A549 (cell line): ENCODE results near the gene MRPL45. TPM values are rescaled to one million over a fixed set of nuclear protein-coding genes. Genes with fewer than 3 reads are reported as not detected.

Source experiments
- ATAC-seq, 2 experiments: fragments of 200-7000 bp in 1 of 2; fragments of >200 bp in 1 of 2; cut with Nextera tagmentation in 1 of 2; cut with Tn5 transposase in 1 of 2; 3 replicates each; pipeline versions ENCODE4 v1.8.0 to v1.9.1; 2018 to 2020; ENCODE audit warnings: mild to moderate bottlenecking in 1 of 2, moderate library complexity in 1 of 2
- CTCF ChIA-PET: fragments of 300-600 bp; sonication (Branson Sonifier 250); formaldehyde crosslinking; extraction: SDS; loops from one replicate; lab custom pipeline; 2021; ENCODE audit warnings: antibody characterized with exemption, inconsistent platforms; lab: Yijun Ruan, JAX
- POLR2A ChIA-PET: fragments of 350-600 bp; formaldehyde crosslinking; extraction: SDS; loops from one replicate; lab custom pipeline; 2021; ENCODE audit warnings: antibody characterized with exemption, inconsistent platforms; lab: Yijun Ruan, JAX
- DNase-seq, 2 experiments: peaks; one replicate each; pipeline versions ENCODE4 v3.0.0 to v3.0.0-alpha.2; 2011 to 2016; ENCODE audit warnings: low read depth in 1 of 2, low spot score in 1 of 2
- FAIRE-seq: peaks from 2 replicates; lab custom pipeline; 2011; peaks lifted over from hg19 to GRCh38; lab: Jason Lieb, UNC
- H3K27ac ChIP-seq, 2 experiments: fragments of >200 bp; sonication (Bioruptor Twin); formaldehyde crosslinking; 3 replicates each; pipeline ENCODE4 v1.5.1; 2016 to 2017
- H3K4me1 ChIP-seq: fragments of >200 bp; sonication (Bioruptor Twin); formaldehyde crosslinking; 3 replicates; pipeline ENCODE4 v1.6.1; 2016
- H3K4me2 ChIP-seq: fragments of >200 bp; sonication (Bioruptor Twin); formaldehyde crosslinking; 3 replicates; pipeline ENCODE4 v1.6.1; 2016
- H3K4me3 ChIP-seq: fragments of >200 bp; sonication (Bioruptor Twin); formaldehyde crosslinking; 3 replicates; pipeline ENCODE4 v1.5.1; 2016
- H3K9me3 ChIP-seq: fragments of >200 bp; sonication (Bioruptor Twin); formaldehyde crosslinking; 3 replicates; pipeline ENCODE4 v1.6.1; 2016
- CEBPB ChIP-seq, 2 experiments: fragments of >200 bp in 1 of 2; sonication (Bioruptor Twin) in 1 of 2; formaldehyde crosslinking in 1 of 2; IDR thresholded peaks; 2 replicates each; pipeline ENCODE4 v1.6.1; 2012 to 2016
- ESRRA ChIP-seq: fragments of 150-350 bp; IDR thresholded peaks from 2 replicates; pipeline ENCODE4 v1.6.1; 2014; ENCODE audit warnings: mild to moderate bottlenecking, low read length, borderline replicate concordance
- GATA3 ChIP-seq: IDR thresholded peaks from 2 replicates; pipeline ENCODE4 v1.6.1; 2012; ENCODE audit warnings: borderline replicate concordance
- HDAC2 ChIP-seq: fragments of 200-600 bp; sonication (generic); IDR thresholded peaks from 2 replicates; pipeline ENCODE4 v1.6.1; 2016
- HOXA7 ChIP-seq: fragments of 250-450 bp; sonication (Bioruptor Pico); IDR thresholded peaks from 2 replicates; pipeline ENCODE4 v1.5.0; 2020; ENCODE audit warnings: mild to moderate bottlenecking, moderate library complexity
- HOXB13 ChIP-seq: fragments of 250-450 bp; sonication (Bioruptor Pico); IDR thresholded peaks from 2 replicates; pipeline ENCODE4 v1.5.0; 2020; ENCODE audit warnings: low read depth, mild to moderate bottlenecking, moderate library complexity
- JUNB ChIP-seq: fragments of >200 bp; sonication (Bioruptor Twin); formaldehyde crosslinking; IDR thresholded peaks from 2 replicates; pipeline ENCODE4 v1.6.1; 2016
- MAFK ChIP-seq: fragments of 450-650 bp; IDR thresholded peaks from 2 replicates; pipeline ENCODE4 v1.6.1; 2014; ENCODE audit not compliant: partially characterized antibody
- MYC ChIP-seq: IDR thresholded peaks from 2 replicates; pipeline ENCODE4 v1.6.1; 2012; ENCODE audit warnings: mild to moderate bottlenecking, inconsistent platforms, low read length, improper control_type of control experiment, borderline replicate concordance
- NR3C1 ChIP-seq: fragments of >200 bp; sonication (Bioruptor Twin); formaldehyde crosslinking; IDR thresholded peaks from 3 replicates; pipeline ENCODE4 v1.6.1; 2017
- PHF8 ChIP-seq: fragments of 200-600 bp; sonication (generic); IDR thresholded peaks from 2 replicates; pipeline ENCODE4 v1.6.1; 2016; ENCODE audit warnings: low read depth, mild to moderate bottlenecking, antibody characterized with exemption, moderate library complexity, borderline replicate concordance
- RARB ChIP-seq: fragments of 250-450 bp; sonication (Bioruptor Pico); IDR thresholded peaks from 2 replicates; pipeline ENCODE4 v1.8.0; 2021; ENCODE audit warnings: mild to moderate bottlenecking, moderate library complexity
- RCOR1 ChIP-seq: fragments of 150-350 bp; IDR thresholded peaks from 2 replicates; pipeline ENCODE4 v1.6.1; 2014; ENCODE audit warnings: antibody characterized with exemption, low read length, low read depth
- SMC3 ChIP-seq: fragments of >200 bp; sonication (Bioruptor Twin); formaldehyde crosslinking; IDR thresholded peaks from 3 replicates; pipeline ENCODE4 v1.6.1; 2018; ENCODE audit warnings: inconsistent platforms
- SREBF2 ChIP-seq: fragments of 450-650 bp; IDR thresholded peaks from 2 replicates; pipeline ENCODE4 v1.6.1; 2014; ENCODE audit warnings: mild to moderate bottlenecking, moderate library complexity
- TP53 ChIP-seq: fragments of 250-450 bp; sonication (Bioruptor Pico); IDR thresholded peaks from 2 replicates; pipeline ENCODE4 v1.5.0; 2021; ENCODE audit warnings: mild to moderate bottlenecking, moderate library complexity
- ZC3H11A ChIP-seq: fragments of 450-650 bp; IDR thresholded peaks from 2 replicates; pipeline ENCODE4 v1.6.1; 2014; ENCODE audit warnings: antibody characterized with exemption, mild to moderate bottlenecking
- ZSCAN20 ChIP-seq: fragments of 250-450 bp; sonication (Bioruptor Pico); IDR thresholded peaks from 2 replicates; pipeline ENCODE4 v1.8.0; 2022; ENCODE audit warnings: mild to moderate bottlenecking, moderate library complexity
- WGBS: methylation state at CpG from one replicate; pipeline ENCODE4 v1.1.6; 2017; ENCODE audit errors: missing lambda C conversion rate; 5-methylcytosine and 5-hydroxymethylcytosine counted together
- polyA plus RNA-seq, 4 experiments: library from polyadenylated mRNA; depleted of rRNA in 3 of 4; stranded (reverse); fragments of >200 nt; fragmentation: RNase III in 1 of 4; extraction: RNeasy Plus Mini Kit Qiagen cat#74134 plus additional on column Dnase treatment in 1 of 4; gene quantifications; 2 replicates in 3 of 4; 3 replicates in 1 of 4; pipeline ENCODE4 v1.2.3, GENCODE V29; 2011 to 2017
- TF ChIP-seq, protein P1 (sequence below): fragments of 450-650 bp; IDR thresholded peaks from 2 replicates; pipeline ENCODE4 v1.6.1; 2014; ENCODE audit warnings: antibody characterized with exemption
- TF ChIP-seq, protein P2 (sequence below): IDR thresholded peaks from 2 replicates; pipeline ENCODE4 v1.6.1; 2012; ENCODE audit warnings: low read depth, borderline replicate concordance
- TF ChIP-seq, protein P3 (sequence below): IDR thresholded peaks from 2 replicates; pipeline ENCODE4 v1.6.1; 2012

The MRPL45 gene
- polyA plus RNA-seq, 2 of the 4 experiments (the other 2 are of a cell fraction): 69.6 to 134 TPM

DNA sequence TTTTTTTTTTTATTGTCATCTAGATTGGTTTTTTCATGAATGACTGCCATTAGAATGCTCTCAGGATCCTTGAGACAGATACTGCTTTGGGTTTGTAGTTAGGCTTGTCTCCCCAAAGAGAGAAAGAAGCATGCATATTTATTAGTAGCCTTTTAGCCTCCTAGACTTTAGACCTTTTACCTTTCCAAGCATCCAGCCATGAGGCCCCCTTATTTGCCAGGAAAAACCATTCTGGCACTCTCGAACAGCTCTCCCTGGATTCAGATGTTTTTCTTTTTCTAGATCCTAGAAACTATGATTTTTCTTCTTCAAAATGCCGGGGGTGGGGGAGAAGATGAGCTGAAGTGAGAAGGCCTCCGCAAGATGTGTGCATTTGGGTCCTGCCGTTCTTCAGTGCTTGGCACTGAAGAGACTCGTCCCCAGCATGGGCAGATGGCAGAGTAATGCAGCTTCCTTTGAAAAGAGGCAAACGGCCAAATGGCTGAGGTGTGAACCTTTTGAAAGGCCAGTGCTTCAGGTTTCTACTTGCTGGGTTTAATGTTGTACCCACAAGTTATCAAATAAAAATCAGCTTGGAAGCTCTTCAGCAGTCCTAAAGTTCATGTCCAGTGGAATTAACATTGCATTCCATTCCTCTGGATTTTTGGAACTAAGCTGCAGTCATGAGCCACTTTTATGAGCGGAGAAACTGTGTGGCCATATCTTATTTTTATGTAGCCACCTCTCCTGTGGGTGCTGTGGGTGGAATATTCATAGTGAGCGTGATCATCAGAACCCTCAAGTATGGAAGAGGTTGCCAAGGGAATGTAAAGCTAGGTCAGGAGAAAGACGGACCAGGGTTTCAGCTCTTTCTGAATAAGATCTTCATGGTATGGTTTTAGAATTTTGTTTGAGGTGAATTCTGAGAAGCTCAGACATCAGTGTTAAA, 61.9 kb downstream of the MRPL45 start (continued):
- TF ChIP-seq HOXA7 (CRISPR knock-in tag) (no peak), HOXB13 (CRISPR knock-in tag) (no peak), MAFK (no peak), RARB (CRISPR knock-in tag) (no peak), HDAC2 (no peak), GATA3 (no peak), MYC (no peak), CEBPB (IDR thresholded peaks at IDR 0.05) (no peak), SMC3 (no peak), SREBF2 (no peak), ESRRA (no peak)
- TF ChIP-seq, all 56 proteins: peak for 0

DNA sequence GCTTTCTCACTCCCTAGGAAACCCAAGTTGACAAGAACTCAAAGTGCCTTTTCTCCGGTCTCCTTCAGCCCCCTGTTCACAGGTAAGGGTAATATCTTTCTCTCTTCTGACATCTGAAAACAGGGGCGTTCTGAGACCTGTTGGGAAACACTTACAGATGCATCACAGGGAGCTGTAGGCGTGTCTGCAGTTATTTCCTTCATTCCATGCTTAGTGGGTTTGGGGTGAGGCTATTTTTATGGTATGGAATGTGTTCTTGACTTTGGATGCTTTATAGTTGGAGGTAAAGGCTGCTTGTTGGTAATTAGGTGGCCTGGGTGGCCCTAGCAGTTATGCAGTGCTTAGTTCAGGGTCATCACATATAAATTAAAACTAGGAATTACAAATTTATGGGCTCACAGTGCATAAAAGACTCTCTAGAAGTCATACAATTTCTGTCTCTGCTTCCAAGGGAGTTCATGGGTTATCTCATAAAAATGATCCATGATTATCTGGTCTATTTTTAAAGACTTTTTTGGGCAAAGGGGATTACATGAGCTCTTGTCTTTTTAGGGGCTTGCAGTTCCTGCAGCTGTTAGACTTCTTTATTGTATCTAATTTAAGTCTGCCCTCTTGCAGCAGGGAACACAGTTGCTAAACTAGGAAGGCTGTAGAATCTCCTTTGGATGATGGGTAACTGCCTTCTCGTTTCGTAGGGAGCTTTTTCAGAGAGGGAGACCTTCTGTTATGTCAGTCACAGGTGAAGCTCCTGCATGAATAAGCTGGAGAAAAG, 64.9 kb downstream of the MRPL45 start:
- H3K9me3 ChIP-seq: no peaks in the 10 kb centered on the region
- ChIA-PET POLR2A (no interaction called here), CTCF (interaction anchor here (0.8 to 14.5 kb wide), 5 partner anchors 12 to 196 kb away, joined by 3 to 189 read pairs (median 5); partner anchors contain the start of genes GPR179 and SOCS7)
- H3K4me3 ChIP-seq: no peak overlapping the region
- WGBS: 92% methylated on average over 5 of the region's 5 CpGs
- H3K4me2 ChIP-seq: no peak overlapping the region
- H3K4me1 ChIP-seq: peaks cover 8% of the 10 kb centered on the region; the same call in 2 of the 3 replicates
- FAIRE-seq: no peak
- no peak for TF ChIP-seq JUNB
- DNase-seq: no peak
- no peak; a peak in 2 of 6 replicates for ATAC-seq
- no peak overlapping the region for H3K27ac ChIP-seq

DNA sequence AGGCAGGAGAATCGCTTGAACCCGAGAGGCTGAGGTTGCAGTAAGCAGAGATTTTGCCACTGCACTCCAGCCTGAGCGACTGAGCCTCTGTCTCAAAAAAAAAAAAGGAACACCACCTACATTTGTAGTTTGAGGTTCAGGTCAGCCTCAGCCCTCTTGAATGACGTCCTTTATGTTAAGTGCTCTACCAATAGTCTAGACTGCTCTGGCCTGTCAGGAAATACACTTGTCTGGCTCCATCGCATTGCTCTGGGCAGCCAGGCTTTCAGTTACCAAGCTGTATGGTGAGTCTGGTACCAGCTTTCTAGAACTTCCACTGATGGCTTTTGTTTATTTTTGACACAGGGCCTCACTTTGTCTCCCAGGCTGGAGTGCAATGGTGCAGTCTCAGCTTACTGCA, 66.0 kb downstream of the MRPL45 start:
- WGBS: 94% methylated on average over 5 of the region's 5 CpGs
- CTCF ChIA-PET: interaction anchor here (0.6 to 14.5 kb wide), 7 partner anchors 13 to 972 kb away, joined by 3 to 189 read pairs (median 3); partner anchors contain the start of genes GPR179 and SOCS7

More for the DNA sequence above, 66.0 kb downstream of the MRPL45 start:
- Histone ChIP-seq H3K4me2 (no peak overlapping the region), H3K4me1 (peaks cover under 1% of the 10 kb centered on the region; the same call in 2 of the 3 replicates), H3K4me3 (no peak overlapping the region), H3K9me3 (no peaks in the 10 kb centered on the region), H3K27ac (no peak overlapping the region)
- POLR2A ChIA-PET: no interaction called here
- no peak for DNase-seq
- TF ChIP-seq, protein P1, sequence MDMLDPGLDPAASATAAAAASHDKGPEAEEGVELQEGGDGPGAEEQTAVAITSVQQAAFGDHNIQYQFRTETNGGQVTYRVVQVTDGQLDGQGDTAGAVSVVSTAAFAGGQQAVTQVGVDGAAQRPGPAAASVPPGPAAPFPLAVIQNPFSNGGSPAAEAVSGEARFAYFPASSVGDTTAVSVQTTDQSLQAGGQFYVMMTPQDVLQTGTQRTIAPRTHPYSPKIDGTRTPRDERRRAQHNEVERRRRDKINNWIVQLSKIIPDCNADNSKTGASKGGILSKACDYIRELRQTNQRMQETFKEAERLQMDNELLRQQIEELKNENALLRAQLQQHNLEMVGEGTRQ: no peak
- TF ChIP-seq, protein P2, sequence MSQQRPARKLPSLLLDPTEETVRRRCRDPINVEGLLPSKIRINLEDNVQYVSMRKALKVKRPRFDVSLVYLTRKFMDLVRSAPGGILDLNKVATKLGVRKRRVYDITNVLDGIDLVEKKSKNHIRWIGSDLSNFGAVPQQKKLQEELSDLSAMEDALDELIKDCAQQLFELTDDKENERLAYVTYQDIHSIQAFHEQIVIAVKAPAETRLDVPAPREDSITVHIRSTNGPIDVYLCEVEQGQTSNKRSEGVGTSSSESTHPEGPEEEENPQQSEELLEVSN: no peak
- TF ChIP-seq TP53 (CRISPR knock-in tag): no peak
- TF ChIP-seq JUNB: no peak
- no peak for TF ChIP-seq ZSCAN20 (CRISPR knock-in tag)
- no peak for TF ChIP-seq ZC3H11A
- no peak for TF ChIP-seq NR3C1
- TF ChIP-seq PHF8: no peak
- TF ChIP-seq RCOR1: no peak
- TF ChIP-seq, protein P3, sequence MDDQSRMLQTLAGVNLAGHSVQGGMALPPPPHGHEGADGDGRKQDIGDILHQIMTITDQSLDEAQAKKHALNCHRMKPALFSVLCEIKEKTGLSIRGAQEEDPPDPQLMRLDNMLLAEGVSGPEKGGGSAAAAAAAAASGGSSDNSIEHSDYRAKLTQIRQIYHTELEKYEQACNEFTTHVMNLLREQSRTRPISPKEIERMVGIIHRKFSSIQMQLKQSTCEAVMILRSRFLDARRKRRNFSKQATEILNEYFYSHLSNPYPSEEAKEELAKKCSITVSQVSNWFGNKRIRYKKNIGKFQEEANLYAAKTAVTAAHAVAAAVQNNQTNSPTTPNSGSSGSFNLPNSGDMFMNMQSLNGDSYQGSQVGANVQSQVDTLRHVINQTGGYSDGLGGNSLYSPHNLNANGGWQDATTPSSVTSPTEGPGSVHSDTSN: no peak
- no peak for FAIRE-seq
- no peak for ATAC-seq
